OCI-M1 (cell line): ENCODE data around the gene NAA10.
"Not testable (repeated sequence)": the region's sequence is repeated elsewhere in the genome, so short reads cannot be mapped to it uniquely, and the experiment has no call there.

Experiments used
- DNase-seq: peaks from one replicate; lab custom pipeline; 2025; lab: John Stamatoyannopoulos, UW

The NAA10 gene

DNA sequence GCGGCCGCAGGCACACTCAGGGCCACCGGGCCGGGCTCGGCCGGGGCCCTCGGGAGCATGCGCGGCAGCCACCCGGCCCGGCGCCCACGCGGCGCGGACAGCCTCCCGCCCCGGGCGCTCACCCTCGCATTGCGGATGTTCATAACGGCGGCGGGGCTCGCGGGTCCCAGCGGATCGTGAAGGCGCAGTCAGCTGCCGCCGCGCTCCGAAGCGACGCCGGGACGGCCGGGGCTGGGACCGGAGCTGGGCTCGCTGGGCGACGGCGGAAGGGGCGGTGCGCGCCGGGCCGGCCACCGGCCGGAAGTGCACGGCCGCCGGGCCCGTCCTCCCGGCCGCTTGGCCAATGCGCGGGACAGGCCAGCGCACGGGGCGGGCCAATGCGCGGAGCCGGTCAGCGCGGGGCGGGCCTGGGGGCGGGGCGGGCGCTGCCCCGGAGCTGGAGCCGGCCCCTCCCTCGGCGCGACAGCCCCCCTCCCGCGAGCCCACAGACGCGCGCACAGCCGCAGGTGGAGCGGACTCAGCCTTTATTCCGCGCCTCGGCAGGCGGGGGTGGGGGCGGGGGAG lies at the start of gene NAA10:
Gene NAA10 (minus strand): TSS at position 276 of the 564 bp plus-strand sequence. CDS start 133 bp downstream, at position 143.
- DNase-seq: peak; percentile 94

DNA sequence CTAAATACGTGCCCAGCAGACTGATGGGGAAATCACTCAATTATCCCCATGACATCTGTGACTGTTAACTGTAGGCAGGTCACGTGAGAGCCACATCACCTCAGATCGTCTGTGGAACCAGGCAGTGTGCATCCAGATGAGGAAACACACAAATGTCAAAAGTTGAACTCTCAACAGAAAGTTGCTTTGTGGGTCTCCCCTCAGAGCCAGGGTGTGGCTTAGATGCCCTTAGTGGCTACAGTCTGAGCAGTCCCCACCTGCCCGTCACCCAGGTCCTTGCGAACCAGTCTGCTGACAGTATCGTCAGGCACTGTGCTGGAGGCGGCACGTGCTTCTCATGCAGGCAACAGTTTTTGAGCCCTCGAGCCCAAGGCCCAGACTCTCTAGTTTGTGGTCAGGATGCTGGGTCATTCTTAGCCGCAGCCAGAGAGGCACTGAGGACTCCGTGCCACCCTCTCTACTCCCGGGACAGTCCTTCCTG lies 48.5 kb upstream of the NAA10 start:
- DNase-seq: no peak

DNA sequence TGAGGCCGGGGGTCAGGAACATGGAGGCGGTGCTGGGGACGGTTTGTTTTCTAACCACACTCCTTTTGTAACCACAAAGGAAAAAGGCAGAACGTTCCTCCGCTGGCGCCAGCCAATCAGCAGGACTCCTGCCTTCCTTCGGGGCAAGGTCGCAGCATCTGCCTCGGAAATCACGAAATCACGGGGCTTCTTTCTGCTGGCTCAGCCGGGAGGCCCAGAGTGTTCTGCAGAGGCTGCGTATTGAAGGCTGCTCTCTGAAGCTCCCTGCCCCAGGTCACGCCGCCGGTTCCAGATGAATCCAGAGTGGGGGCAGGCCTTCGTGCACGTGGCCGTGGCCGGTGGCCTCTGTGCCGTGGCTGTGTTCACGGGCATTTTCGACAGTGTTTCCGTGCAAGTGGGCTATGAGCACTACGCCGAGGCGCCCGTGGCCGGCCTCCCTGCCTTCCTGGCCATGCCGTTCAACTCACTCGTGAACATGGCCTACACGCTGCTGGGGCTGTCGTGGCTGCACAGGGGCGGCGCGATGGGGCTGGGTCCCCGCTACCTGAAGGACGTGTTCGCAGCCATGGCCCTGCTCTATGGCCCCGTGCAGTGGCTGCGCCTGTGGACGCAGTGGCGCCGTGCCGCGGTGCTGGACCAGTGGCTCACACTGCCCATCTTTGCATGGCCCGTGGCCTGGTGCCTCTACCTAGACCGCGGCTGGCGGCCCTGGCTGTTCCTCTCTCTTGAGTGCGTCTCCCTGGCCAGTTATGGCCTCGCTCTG lies 47.1 kb upstream of the NAA10 start:
- DNase-seq: no peak

DNA sequence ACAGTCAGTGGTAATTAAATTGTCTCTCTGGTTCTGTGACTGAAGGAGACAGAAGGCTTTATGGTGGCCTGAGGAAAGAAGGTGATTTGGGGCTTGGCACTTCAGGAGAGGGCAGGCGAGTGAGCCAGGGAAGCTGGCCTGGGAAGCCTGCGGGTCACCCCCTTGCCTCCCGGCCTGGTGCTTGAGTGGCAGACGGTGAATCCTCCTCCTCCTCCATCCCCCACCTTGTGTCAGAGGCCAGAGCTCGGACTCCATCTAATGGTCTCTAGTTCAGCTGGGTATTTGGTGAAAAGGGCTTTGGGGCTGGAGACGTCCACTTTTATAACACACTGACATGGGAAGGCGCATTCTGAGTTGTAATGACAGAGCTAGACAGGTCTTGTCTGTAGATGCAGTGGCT lies 46.4 kb upstream of the NAA10 start:
- no peak for DNase-seq

DNA sequence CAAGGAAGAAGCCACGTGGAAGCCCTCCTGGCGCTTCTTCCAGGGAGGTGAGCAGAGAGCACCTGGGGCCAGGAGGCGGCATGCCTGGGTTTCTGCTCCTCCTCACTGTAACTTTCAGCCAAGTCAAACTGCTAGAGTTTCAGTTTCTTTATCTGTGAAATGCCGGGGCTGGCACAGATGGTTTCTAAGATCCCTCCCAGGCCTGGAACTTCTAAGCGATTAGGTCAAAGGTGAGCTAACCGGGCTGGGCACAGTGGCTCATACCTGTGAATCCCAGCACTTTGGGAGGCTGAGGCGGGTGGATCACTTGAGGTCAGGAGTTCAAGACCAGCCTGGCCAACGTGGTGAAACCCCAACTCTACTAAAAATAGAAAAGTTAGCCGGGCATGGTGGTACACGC lies 45.6 kb upstream of the NAA10 start:
- not testable (repeated sequence) for DNase-seq

DNA sequence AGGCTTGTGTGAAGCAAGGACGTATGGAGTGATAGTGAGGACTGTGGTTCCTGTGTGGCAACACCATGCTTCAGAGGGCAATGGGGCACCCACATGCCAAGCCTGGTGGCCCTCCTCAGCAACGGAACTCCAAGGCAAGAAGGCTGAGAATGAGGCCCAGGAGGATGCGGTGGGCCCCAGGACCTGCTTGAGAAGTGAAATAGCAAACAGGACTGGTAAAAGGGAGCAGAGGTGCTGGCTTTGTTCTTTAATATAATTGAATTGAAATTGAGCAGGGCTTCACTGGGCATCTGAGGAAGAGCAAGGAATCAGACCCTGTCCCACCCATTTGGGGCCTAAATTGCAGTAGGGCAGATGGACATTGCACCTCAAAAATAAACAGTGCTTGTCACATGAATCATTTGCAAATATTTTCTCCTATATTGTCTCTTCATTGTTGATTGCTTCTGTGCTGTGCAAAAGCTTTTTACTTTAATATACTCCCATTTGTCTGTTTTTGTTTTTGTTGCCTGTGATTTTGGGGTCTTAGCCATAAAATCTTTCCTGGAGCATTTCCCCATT lies 40.0 kb upstream of the NAA10 start:
- no peak for DNase-seq

DNA sequence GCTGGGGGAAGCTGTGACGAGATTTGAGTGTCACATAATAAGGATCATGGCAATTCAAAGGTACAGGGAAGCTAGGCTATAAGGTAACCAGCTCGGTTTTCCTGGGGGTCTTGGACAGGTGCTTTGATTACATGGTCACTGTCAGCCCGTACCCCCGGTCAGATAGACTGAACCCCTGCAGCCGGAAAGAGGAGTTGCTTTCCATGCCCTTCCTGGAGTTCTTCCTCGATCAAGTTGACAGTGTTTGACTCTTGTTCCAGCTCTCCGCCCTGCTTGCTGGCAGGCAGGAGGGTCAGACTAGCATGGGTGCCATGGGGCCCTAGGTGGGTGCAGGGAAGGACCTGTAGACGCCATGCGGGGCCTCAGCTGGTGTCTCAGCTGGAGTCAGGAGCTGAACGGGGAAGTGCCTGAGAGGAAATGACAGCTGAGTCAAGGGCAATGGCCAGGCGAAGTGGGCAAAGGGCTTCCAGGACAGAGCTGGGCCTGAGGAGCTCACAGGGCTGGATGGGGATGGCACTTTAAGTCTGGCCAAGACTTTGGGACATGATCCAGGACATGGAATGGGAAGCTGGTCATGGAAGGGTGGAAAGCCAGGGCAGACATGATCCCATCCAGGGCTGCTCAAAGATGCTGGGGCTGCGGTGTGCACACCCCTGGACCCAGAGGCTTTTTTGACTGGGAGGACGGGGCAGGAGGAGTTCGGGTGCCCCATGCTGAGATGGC lies 39.3 kb upstream of the NAA10 start:
- no peak for DNase-seq

DNA sequence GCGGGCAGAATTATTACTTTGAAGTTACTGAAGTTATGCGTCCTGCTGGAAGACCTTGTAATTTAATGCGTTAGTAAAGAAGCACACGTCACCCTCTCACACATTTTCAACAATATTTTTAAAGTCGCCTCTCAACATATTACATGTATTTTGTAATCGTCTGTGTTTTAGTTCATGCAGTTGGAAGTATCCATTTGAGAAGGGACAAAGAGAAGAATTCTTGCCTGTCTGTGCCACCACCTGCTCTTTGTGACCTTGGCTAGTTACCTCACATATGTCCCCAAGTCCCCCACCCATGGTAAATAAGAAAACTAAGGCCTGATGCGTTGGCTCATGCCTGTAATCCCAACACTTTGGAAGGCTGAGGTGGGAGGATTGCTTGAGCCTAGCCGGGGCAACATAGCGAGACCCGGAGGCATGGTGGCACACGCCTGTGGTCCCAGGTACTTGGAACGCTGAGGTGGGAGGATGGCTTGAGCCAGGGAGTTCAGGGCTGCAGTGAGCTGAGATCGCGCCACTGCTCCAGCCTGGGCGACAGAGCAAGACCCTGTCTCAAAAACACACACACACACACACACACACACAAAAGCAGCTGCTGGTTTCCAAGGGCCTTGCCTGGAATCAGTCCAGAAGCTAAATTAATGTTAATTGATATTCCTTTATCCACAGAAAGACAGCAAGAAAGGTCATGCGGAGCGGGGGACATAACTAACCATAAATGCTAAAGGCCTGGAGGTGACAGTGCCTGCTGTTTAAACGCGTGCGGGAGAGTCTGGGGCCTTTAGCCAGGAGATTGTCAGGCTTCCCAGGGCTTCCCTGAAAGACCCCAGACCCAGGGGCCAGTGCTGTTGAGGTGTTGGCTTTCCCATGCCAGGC lies 38.5 kb upstream of the NAA10 start:
- peak; percentile 34 for DNase-seq

DNA sequence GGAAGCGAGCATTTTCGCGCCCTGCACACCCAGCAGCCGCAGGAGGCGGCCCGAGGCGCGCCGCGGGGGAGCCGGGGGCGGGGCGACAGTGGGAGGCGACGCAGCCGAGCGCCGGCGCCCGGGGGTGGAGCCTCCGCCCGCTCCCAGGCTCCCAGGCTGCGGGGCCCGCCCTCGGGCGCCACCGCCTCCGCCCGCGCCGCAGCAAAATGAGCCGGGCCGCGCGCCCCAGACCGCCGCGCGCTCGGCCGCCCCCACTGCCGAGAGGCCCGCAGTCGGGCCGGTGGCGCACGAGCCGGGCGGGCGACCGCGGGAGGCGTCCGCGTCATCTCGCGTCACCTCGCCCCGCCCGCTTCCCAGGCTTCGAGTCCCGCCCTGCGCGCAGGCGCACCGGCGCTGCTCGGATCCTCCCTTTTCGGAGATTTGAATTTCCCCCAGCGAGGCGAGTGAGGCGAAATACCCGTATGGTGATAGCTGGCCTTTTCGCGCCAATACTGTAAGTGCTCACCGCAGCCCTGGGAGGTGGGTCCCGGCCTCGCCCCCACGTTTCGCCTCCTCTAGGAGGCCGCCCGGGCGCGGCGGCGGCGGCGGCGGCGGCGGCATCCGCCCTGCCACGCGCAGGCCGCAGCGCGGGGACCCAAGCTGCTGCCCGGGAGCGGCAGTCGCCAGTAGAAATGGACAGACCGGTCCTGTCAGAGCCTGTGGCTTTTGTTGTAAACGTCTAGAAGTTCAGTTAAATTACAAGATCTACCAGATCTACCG lies 37.7 kb upstream of the NAA10 start, which contains the start of gene TMEM187:
Gene TMEM187 (plus strand): TSS at position 387 of the 759 bp plus-strand sequence. CDS start 9,309 bp downstream, outside the sequence.
- peak; percentile 95 for DNase-seq

DNA sequence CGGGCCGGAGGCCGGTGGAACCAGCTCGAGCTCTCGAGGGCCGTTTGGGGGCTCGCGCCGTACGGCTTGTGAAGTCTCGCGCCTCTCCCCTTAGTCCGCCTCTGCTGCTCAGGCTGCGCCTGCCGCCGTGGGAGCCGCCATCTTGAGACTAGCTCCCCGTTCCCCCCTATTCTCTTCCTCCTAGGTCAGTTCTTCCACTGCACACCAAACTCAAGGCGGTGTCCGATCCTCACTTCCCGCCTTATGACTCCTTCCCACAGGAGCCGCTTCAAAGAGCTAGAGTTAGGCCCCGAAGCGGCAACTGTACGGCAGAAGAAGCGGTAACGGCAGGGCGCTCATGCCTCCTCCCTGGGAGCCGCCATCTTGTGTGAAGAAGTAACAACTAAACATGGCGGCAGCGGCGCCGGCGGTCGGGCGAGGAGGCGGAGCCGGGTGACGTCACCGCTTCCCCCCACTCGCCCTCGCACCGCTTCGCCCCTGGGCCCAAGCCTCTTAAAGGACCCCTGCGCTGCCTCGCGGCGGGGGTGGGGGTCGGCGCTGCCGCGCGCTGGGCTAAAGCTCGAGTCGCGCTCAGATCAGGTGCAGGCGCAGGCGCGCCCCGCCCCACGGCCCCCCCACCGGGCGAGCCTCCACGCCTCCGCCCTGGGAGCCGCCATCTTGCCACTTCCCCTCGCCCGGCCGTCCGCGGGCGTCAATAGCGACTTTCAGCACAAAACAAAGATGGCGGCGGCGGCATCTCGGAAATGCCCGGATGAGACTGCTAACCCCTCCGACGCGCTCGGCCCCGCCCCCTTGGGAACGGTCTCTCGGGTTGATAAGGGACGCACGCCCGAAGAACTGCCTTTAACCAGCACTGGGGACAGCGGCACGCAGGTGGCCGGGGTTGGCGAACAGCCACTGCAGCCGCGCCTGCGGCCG lies 36.9 kb upstream of the NAA10 start, which contains the start of gene HCFC1:
Gene HCFC1 (minus strand): TSS at position 369 of the 918 bp plus-strand sequence. CDS start 978 bp downstream, outside the sequence.
- DNase-seq: peak; percentile 96

DNA sequence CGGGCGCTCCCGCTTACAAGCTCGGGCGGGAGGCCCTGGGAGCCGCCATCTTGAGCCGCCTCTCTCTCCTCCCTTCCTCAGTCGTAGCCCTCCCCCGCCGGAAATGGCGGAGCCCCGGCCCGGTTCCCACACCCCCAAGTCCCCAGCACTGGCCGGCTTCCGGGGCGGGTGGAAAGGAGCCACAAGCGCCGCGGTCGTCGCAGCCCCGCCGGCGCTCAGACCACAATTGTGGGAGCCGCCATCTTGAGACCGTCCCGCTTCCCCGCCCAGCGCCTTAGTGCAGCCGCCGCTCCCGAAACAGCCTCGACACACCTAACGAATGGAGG lies 36.2 kb upstream of the NAA10 start:
- peak; percentile 89 for DNase-seq

DNA sequence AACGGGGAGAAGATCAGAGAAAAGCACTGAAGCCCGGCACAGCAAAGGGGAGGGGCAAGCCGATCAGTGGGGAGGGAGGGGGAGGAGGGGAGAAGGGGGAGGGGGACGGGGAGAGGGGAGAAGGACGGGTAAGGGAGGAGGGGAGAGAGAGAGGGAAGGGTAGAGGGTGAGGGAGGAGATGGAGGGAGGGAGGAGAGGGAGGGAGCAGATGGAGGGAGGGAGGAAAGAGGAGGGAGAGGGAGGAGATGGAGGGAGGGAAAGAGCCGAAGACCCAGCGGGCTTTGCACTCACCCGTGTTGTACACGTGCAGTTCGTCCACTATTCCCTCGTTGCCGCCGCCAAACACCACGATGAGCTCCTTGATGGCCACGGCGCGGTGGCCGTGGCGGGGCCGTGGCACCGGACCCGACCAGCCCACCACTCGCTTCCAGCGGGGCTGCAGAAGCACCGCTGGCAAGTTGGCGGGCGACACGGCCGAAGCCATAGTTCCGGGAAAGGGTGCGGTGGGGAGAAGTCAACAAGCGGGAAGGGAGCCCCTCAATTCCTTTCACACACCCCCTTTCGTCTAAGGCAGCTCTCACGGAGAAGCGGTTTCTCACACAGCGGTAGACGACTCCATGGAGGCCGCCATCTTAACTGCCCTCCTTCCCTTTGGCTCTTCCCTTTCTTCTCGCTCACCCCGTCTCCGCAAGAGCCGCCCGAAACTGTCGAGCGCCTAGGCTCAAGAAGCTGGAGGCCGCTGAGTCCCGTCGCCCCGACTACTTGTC lies 35.7 kb upstream of the NAA10 start:
- peak; percentile 79 for DNase-seq

DNA sequence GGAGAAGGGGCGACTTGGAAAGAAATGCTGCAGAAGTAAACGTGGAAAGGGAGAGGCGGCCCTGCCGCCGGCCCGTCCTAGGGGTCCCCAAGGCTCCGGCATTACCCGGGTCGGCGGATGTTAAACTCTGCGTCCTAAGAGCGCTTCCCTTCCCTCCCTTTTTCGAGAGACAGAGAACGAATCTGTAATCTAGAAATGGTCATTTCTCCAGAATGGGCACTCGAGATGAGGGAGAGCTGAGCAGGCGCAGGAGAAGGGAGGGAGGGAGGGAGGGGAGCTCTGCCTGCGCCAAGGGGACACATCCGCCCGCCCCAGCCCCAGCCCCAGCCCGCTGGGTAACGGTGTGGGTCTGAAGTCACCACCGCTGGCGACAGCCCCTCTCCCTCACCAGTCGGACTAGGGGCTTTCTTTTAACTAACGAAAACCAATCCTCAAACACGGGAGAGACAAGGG lies 35.1 kb upstream of the NAA10 start:
- DNase-seq: peak; percentile 71

DNA sequence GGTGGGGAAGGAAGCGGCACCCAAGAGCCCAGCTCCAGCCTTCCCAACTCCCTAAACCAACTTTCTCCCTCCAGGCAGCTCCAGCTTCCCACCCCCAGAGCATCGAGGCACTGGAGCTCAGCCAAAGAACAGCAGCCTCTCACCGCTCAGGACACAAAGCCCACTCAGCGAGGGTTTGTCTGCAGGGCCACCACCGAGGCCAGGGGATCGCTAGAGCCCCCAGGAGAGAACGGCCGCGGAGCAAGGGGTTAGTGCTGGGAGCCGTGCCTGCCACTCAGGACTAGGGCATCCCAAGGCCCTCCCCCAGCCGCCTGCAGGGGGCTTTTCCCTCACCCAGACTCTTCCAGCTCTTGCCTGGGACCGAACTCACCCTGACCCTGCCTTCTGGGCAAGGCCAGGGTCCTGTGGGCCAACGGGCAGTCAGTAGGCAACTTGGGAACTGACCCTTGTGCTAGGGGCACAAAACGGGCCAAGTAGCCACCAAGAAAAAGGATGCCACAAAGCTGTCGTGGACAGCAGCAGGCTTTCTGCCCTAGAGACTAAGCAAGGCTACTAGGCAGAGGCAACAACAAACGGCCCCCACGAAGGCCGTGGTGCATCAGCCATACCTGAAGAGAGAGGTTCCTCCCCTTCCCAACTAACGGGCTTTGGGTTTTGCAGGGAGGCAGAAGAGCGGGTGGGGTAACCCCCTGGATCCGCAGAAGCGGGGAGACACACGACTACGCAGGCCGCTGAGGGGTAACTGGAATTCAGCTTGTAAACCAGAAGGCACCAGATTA lies 34.5 kb upstream of the NAA10 start:
- DNase-seq: no peak

DNA sequence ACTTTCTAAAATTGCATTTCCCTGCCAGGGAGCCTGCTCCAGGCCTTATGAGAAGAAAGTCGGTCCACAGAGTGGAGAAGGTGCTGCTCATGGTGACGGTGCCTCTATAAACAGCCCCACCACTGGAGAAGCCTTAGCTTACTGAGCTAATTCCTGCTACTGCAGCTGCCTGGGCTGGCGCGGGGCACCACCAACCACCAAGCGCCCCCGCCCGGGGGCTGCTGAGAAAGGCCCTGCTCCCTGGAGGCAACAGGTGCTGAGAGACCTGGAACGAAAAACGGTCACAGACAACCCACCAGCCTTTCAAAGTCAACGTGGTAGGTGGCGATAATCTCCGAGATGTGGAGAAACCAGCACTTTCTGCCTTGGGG lies 33.9 kb upstream of the NAA10 start:
- DNase-seq: no peak

DNA sequence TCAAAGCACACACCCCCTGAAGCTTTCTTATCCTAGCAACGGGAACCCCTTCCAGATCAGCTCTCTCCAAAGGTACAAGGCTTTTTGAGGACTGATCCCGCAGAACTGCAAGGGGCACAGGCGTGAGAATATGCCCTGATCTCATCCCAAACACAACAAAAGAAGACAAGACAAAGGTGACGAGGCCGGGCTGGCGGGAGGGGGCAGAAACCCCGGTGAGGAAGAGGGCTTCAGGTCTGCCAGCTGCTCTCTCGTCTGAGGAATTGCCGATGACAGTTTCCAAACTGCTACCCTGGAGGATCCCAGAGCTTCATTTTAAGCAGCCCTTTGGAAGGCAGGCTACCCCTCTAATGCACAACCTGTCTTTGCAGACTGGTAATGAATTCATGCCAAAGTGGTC lies 33.4 kb upstream of the NAA10 start:
- no peak for DNase-seq

DNA sequence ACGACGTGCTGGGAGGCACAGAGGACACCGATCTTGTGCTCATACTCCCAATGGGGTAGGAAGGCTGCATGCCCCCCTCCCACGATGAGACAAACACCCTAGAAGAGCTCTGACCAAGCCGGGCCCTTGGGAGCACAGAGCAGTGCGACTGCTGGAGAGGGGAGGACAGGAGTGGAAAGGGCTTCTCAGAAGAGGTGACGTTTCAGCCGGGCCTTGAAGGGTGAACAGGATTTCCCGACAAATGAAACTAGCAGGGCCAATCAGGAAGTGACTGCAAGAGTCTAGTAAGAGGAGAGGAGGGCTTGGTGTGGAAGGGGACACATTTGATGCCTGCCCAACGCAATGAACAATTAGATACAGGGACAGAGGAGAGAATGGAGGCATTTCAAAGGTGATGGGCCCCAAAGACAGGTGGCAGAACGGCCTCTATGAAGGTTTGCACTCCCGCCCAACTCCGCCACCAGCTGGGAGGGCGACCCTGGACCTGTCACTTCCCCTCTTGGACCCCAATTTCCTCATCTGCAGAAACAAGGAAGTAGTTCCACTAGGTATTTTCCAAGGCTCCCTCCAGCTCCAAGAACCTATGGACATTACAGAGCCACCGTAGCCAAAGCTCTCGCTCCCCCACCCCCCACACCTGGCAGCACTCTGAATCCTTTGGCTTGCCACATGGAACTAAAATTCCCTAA lies 32.8 kb upstream of the NAA10 start:
- no peak for DNase-seq
